HEK293T (cell line): ENCODE results near the gene TRIM2.

Experiments used
- ARNT ChIP-seq: fragments of 450-650 bp; IDR thresholded peaks from 2 replicates; pipeline ENCODE4 v1.6.1; 2017; ENCODE audit warnings: mild to moderate bottlenecking
- L3MBTL2 ChIP-seq: fragments of 450-650 bp; conservative IDR thresholded peaks from 2 replicates; pipeline ENCODE4 v1.6.1; 2016; ENCODE audit warnings: mild to moderate bottlenecking
- NFRKB ChIP-seq: fragments of 450-650 bp; IDR thresholded peaks from 2 replicates; pipeline ENCODE4 v1.6.1; 2016; ENCODE audit warnings: mild to moderate bottlenecking, moderate library complexity
- SP1 ChIP-seq: fragments of 450-650 bp; IDR thresholded peaks from 2 replicates; pipeline ENCODE4 v1.6.1; 2017
- ZNF384 ChIP-seq: fragments of 450-650 bp; IDR thresholded peaks from 2 replicates; pipeline ENCODE4 v1.6.1; 2016

DNA sequence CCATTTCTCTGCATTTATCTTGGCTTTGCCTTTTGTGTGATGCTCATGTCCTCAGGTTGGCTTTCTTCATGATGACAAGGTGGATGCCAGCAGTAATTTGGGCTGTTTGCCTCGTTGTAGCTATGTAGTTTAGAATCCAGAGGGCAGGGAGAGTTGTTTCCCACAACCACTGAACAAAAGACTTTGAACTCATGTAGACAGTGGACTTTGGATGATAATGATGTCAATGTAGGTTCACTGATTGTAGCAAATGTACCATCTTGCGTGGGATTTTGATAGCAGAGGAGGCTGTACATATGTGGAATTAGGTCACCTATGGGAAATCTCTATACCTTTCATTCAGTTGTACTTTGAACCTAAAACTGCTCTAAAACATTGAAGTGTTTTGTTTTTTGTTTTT is 181.5 kb downstream of the TRIM2 start:
- no peak for TF ChIP-seq ZNF384
- no peak for TF ChIP-seq ARNT
- TF ChIP-seq L3MBTL2 = no peak
- no peak for TF ChIP-seq NFRKB
- no peak for TF ChIP-seq SP1
